ENCODE data around the gene PER2. TPM values are rescaled to one million over a fixed set of nuclear protein-coding genes. Genes with fewer than 3 reads are reported as not detected.

Gene PER2
- total and polyA plus RNA-seq, 2 of the 13 experiments (the other 11 are each of a cell fraction or from before 2014, with no cell fraction given), result 5.1 to 9.4 TPM

GRCh38 chr2:238203094-238203972 lies 85.1 kb downstream of the PER2 start, which contains the start of gene ILKAP:
TSS of gene ILKAP (minus strand) at chr2:238203695. CDS start at chr2:238203553, 142 bp downstream.
- in situ Hi-C loops (cut with HindIII; ENCODE audit: extremely low pct_ligation_motif_present, low pct_unique_long_range_greater_than_20kb) (no loop called here), intact Hi-C loops (cut with micrococcal nuclease; ENCODE audit: unreplicated experiment) (loop anchor here (1.0 to 5.0 kb wide), 2 partner anchors 39 to 60 kb away; partner anchors contain the start of gene HES6)
- H4K20me1 ChIP-seq (ENCODE audit: insufficient read depth, low read length), result peaks cover 20% of the 10 kb centered on the region
- H2AFZ ChIP-seq (ENCODE audit: low read length), result peak within 1 kb of the TSS; percentile 89
- H3K36me3 ChIP-seq (replicated peaks in 1 of 2; ENCODE audit: control insufficient read depth in 1 of 2, insufficient read depth in 2 of 2, low read length in 2 of 2), result 0 out of 5 replicates have a peak, but pooled peaks cover 0 to 3% of the 10 kb centered on the region in 2 experiments
- ChIA-PET POLR2A (interaction anchor here (1.0 to 1.8 kb wide), 8 partner anchors 17 to 143 kb away, joined by 3 to 8 read pairs (median 4); partner anchors contain the start of genes HES6 and SCLY), CTCF (ENCODE audit: low intra/inter-chr PET ratio, low total read pairs) (interaction anchor here (0.9 kb wide), 1 partner anchor 38 kb away, joined by 3 read pairs; no protein-coding TSS in a partner anchor)
- H3K4me1 ChIP-seq (ENCODE audit: insufficient read depth, low read length), result peaks cover 44% of the 10 kb centered on the region
- WGBS (ENCODE audit: low lambda C conversion rate), result under 1% methylated on average over 29 of the region's 126 CpGs
- peak within 1 kb of the TSS; percentile 95 for H3K4me2 ChIP-seq (ENCODE audit: low read depth, low read length)
- peak within 1 kb of the TSS; percentile 88 for H3K9ac ChIP-seq (ENCODE audit: insufficient read depth, low read depth, low read length)
- peak; percentile 75 for DNase-seq (ENCODE audit: low spot score)
- peak; percentile 99 for ATAC-seq
- H3K27me3 ChIP-seq (ENCODE audit: control insufficient read depth in 1 of 2, insufficient read depth in 2 of 2, low read length in 2 of 2), result peaks cover 0 to 25% of the 10 kb centered on the region in 2 experiments; a peak in 2 of 5 replicates
- no TSS peak for BruUV-seq (replicated peaks)
- no peaks in the 10 kb centered on the region for H3K9me3 ChIP-seq (ENCODE audit: low read length)
- H3K79me2 ChIP-seq (ENCODE audit: insufficient read depth, low read length), result peaks cover 50% of the 10 kb centered on the region
- FAIRE-seq, result no peak
- peak within 1 kb of the TSS; percentile 59 for H3K27ac ChIP-seq (ENCODE audit: extremely low read length, insufficient read depth, low read length)
- H3K4me3 ChIP-seq (replicated peaks in 1 of 3; ENCODE audit: insufficient read depth in 1 of 3, low read depth in 2 of 3, low read length in 3 of 3), result peak within 1 kb of the TSS; percentile 72 to 89 (median 81)
- TF ChIP-seq ATM (IDR thresholded peaks at IDR 0.05; ENCODE audit: borderline replicate concordance) (no peak), TAF15 (IDR thresholded peaks at IDR 0.05; ENCODE audit: low read depth, low read length, poor library complexity, severe bottlenecking) (no peak), SMAD3 (CRISPR knock-in tag; IDR thresholded peaks at IDR 0.05) (no peak), ZSCAN29 (CRISPR knock-in tag; conservative IDR thresholded peaks at IDR 0.05) (no peak), NR0B2 (CRISPR knock-in tag; IDR thresholded peaks at IDR 0.05) (no peak), ZFP62 (CRISPR knock-in tag; IDR thresholded peaks at IDR 0.05) (no peak), ZNF329 (CRISPR knock-in tag; IDR thresholded peaks at IDR 0.05; ENCODE audit: low read depth) (no peak; the same call in 1 of the 2 replicates), RARA (CRISPR knock-in tag; IDR thresholded peaks at IDR 0.05) (no peak), ZNF746 (CRISPR knock-in tag; IDR thresholded peaks at IDR 0.05) (no peak; the same call in 1 of the 2 replicates), ZFP82 (CRISPR knock-in tag; IDR thresholded peaks at IDR 0.05; ENCODE audit: borderline replicate concordance) (peak; percentile 73; the same call in 1 of the 2 replicates), ZNF225 (CRISPR knock-in tag; IDR thresholded peaks at IDR 0.05) (no peak), ZNF619 (CRISPR knock-in tag; IDR thresholded peaks at IDR 0.05) (0 out of 2 replicates have a peak, but pooled peaks have one; percentile 59), ZNF83 (CRISPR knock-in tag; IDR thresholded peaks at IDR 0.05; ENCODE audit: borderline replicate concordance) (0 out of 2 replicates have a peak, but pooled peaks have one; percentile 20), ZNF143 (CRISPR knock-in tag; IDR thresholded peaks at IDR 0.05) (peak; percentile 73; the same call in 1 of the 2 replicates), ZNF766 (CRISPR knock-in tag; IDR thresholded peaks at IDR 0.05; ENCODE audit: borderline replicate concordance) (no peak), ARID3A (IDR thresholded peaks at IDR 0.05; ENCODE audit: low read depth, low read length) (no peak), THRA (CRISPR knock-in tag; IDR thresholded peaks at IDR 0.05; ENCODE audit: borderline replicate concordance) (no peak; the same call in 1 of the 2 replicates), ZNF496 (CRISPR knock-in tag; IDR thresholded peaks at IDR 0.05; ENCODE audit: insufficient replicate concordance) (no peak)
